HK-2 (cell line): Measurements from ENCODE around the gene ELMOD3.
"Not testable (repeated sequence)": the region's sequence is repeated elsewhere in the genome, so short reads cannot be mapped to it uniquely, and the experiment has no call there.

Experiments
- DNase-seq: peaks from one replicate; pipeline ENCODE4 v3.0.0-alpha.2; 2018; ENCODE audit not compliant: unreplicated experiment

The ELMOD3 gene

DNA sequence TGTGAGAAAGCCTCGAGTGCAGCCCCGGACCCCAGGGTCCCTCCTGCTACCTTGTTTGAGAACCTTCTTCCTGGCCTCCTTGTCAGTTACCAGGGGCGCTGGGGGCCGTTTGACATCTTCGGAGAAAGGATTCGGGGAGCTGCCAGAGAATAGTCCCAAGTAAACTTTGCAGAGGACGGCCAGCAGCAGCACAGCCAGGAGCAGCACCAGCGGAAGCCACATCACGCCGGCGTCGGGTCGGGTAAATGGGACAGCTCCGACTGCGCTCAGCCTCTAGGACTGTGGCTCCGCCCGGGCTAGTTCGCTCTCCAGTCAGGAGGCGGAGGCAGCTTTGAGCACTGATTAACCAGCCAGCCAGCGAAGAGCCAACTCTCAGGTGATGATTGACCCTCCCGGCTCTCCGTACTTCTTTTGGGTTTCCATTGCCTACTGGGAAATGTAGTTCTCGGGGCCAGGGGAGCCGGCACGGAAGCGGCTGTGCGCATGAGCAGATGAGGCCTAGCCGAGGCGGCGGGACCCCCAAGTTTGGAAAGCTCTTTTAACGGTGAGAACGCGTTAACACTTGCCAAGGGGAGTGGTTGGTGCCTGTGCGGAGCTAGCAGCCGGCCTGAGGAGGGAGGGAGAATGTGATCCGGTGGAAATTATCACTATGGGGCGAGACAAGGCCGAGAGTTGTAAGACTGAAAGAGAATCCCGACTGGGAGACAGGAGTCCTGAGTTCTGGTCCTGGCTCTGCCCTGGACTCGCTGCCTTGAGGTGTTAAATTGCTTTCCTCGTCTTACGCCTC lies at the start of gene ELMOD3, which contains the start of gene RETSAT:
ELMOD3 (plus strand) TSS at position 484 of the 787 bp plus-strand sequence. CDS start 2,430 bp downstream, outside the sequence.
RETSAT (minus strand) TSS at position 243 of the 787 bp plus-strand sequence; CDS start at position 222, 21 bp downstream.
- DNase-seq = peak; percentile 98

GRCh38 chr2:85307527-85307897 lies 47.1 kb upstream of the ELMOD3 start:
- no peak for DNase-seq

GRCh38 chr2:85308201-85308600 lies 46.4 kb upstream of the ELMOD3 start:
- no peak for DNase-seq

DNA sequence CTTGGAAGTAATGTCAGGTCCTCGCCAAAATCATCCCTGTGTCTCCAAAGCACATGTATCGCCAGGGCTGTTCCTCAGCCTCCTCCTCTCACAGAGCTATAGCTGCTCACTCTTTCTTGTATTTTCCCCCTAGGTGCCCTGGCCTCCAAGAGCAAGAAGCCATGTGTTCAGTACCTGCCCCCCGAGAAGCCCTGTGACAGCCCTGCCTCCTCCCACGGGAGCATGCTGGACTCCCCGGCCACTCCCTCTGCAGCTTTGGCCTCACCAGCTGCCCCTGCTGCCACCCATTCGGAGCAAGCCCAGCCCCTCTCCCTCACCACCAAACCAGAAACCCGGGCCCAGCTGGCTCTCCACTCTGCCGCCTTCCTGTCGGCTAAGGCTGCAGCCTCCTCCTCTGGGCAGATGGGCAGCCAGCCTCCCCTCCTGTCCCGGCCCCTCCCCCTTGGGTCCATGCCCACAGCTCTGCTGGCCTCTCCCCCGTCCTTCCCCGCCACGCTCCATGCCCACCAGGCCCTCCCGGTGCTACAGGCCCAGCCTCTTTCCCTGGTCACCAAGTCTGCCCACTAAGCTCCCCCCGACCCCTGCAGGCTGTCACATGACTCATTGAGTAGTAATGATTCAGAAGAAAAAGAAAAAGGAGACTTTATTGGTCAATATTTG lies 45.5 kb upstream of the ELMOD3 start:
- peak; percentile 97 for DNase-seq

DNA sequence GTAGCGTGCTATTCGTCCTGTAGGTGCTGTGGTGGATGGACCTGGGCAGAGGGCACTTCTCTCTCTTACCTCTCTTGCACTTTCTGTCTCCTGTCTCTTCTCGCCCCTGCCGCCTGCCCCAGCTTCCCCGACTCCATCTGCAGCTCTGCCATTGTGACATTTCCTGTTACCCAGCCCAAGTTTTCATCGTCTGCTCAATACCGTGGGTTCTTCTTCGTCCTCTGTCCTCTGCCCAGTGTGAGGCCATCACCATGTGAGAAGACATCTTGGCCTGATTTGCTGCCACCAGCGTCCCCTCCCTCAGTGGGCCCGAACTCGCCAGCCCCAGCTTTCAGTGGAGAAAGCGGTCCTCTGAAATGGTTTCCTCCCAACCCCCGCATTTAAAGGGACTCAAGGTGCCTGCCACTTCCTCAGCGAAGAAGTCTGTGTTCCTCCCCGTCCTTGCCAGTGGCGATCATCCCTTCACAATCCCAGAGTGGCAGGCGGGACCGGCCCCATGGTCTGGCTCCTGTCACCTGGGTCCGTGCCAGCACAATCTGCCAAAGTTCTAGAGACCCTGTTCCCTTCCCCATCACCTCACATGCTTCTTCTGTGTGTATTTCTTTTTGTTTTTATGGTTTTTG lies 44.8 kb upstream of the ELMOD3 start:
- peak; percentile 16 for DNase-seq

- DNase-seq = no peak
Observed at GRCh38 chr2:85310330-85310729, 44.2 kb upstream of the ELMOD3 start.

- DNase-seq = no peak
Observed at GRCh38 chr2:85312404-85312803, 42.2 kb upstream of the ELMOD3 start.

GRCh38 chr2:85314884-85315242 lies 39.7 kb upstream of the ELMOD3 start:
- DNase-seq = no peak

DNA sequence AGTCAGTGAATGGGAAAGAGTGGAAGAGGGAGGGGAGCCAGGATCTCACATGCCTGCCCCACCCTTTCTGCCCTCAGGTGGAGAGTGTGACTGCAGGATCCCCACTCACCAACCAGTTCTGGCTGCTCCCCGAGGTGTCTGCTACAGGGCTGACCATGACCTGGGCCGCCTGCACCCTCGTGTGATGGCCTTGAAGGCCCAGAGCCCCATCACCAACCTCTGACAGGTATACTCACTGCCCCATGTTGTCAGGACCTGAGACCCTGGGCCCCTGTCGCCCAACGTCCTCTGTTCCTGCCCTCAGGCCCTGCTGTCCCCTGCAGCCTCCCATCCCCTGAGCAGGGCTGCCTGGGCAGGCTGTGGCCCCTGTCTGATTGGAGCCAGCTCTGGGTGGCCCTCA lies 38.6 kb upstream of the ELMOD3 start:
- DNase-seq = not testable (repeated sequence)

GRCh38 chr2:85318222-85319074 lies 36.1 kb upstream of the ELMOD3 start:
- DNase-seq = peak; percentile 16

- no peak for DNase-seq
Observed at GRCh38 chr2:85319796-85320195, 34.8 kb upstream of the ELMOD3 start.

DNA sequence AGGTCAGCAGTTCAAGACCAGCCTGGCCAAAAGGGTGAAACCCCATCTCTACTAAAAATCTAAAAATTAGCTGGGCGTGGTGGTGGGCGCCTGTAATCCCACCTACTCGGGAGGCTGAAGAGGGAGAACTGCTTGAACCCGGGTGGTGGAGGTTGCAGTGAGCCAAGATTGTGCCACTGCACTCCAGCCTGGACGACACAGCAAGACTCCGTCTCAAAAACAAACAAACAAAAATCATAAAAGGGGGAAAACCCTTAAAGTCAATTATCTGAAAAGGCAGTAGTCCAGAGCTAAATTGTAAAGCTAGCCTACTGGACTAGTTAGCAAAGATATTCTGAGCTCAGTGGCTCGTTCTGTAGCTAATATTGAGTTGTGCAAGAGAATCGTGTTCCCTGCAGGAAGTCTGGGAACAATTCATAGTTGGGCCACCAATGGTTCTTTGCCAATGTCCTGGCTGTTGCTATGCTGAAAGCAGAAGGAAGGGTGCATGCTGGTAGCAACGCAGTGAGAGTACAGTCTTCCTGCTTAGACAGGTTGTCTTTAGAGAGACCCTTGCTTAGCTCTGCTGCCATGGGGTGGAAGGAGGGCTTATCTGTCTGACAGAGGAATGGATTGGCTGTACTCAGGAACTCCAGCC lies 31.1 kb upstream of the ELMOD3 start:
- no peak for DNase-seq

- not testable (repeated sequence) for DNase-seq
Observed at GRCh38 chr2:85323988-85324367, 30.6 kb upstream of the ELMOD3 start.

- DNase-seq = peak; percentile 17
Observed at GRCh38 chr2:85324639-85325465, 29.7 kb upstream of the ELMOD3 start.

GRCh38 chr2:85325466-85325811 lies 29.1 kb upstream of the ELMOD3 start:
- DNase-seq = no peak

DNA sequence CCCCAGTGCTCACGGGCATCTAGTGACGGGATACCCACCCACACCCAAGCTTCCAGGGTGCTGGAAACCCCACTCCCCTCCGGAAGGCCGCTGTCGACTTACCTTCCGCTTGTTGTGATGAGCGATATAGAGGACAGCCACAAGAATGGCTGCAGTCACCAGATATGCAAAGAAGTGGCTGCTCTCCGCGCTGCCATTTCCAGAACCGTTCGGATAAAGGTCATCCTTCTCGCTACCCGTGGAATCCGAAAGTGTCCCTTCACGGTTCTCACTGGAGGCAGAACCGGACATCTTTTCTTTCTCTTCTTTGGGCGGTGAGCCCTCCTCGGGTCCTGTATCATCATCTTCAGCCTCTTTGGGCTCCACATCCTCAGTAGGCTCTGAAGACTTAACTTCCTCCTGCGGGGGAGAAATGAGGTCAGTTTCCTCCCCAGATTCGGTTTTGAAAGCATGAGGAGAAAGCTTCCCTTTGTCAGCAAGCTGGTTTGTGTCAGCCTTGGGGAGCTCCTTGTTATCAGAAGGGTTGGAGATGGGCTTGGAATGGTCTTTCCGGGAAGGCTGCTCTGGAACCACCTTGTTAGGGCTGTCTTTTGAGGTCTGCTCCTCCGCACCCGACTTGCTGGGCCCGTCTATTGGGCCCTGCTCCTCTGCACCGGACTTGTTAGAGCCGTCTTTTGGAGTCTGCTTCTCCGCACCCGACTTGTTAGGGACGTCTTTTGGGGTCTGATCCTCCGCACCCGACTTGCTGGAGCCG lies 28.0 kb upstream of the ELMOD3 start:
- DNase-seq = peak; percentile 18

DNA sequence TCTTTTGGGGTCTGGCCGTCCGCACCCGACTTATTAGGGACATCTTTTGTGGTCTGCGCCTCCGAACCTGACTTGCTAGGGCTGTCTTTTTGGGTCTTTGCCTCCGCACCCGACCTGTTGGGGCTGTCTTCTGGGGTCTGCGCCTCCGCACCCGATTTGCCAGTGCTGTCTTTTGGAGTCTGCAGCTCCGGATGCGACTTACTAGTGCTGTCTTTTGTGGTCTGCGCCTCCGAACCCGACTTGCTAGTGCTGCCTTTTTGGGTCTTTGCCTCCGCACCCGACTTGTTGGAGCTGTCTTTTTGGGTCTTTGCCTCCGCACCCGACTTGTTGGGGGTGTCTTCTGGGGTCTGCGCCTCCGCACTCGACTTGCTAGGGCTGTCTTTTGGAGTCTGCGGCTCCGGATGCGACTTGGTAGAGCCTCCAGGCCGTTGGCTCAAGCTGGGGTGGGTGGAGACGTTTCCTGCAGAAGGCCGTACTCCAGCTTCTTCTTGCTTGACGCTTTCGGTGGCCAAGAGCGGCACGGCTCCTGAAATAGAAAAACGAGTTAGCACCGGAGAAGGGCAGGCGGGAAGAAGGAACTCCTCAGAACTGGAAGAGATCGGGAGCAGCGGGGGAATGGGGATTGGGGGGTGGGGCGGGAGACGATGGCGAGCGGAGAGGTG lies 27.3 kb upstream of the ELMOD3 start:
- peak; percentile 51 for DNase-seq

DNA sequence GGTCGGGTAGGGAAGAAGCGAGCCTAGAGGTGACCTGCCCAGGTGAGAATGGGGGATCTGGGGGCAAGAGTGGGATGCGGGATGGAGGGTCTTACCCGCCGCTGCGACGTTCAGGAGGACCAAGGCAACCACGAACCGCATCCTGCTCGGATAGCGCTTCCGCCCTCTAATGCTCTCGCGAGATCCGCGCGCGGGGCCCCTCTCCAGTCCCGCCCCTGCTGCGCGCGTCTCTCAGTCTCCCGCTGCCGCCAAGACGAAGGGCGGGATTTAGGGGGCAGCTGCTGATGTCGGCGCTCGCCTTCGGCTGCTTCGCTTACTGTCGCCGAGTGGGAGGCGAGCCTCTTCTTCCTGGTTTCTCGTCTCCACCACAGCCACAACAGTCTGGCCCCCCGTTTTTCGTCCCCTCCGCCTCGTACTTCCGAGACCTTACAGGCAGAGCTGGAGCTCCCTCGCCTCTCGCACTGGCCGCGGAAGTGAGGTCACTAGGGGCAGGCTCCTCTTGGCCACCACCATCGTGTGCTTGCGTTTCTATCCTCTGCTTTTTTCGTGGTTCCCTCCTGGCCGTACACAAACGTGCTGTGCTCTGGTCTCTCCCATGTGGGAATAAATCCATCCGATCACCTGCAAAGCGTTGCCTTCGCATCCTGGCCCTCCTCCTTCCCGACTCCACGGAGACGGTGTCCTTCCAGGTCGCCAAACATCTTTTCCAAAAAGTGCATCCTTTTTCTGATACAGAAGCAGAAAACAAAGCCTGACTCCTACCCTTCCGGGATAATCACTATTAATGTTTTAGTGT lies 26.5 kb upstream of the ELMOD3 start, which contains the start of gene TGOLN2:
TGOLN2 (minus strand) TSS at position 168 of the 796 bp plus-strand sequence; CDS start at position 141, 27 bp downstream.
- peak; percentile 91 for DNase-seq
